GM12874 (cell line): Measurements from ENCODE around the gene DYSF.

ENCODE experiments used
- TF ChIP-seq, protein P1 (sequence below): IDR thresholded peaks from 2 replicates; pipeline ENCODE4 v1.5.1; 2011; ENCODE audit warnings: low read depth, mild to moderate bottlenecking, control low read depth, low read length, moderate library complexity; ENCODE audit not compliant: insufficient read depth

DYSF gene

DNA sequence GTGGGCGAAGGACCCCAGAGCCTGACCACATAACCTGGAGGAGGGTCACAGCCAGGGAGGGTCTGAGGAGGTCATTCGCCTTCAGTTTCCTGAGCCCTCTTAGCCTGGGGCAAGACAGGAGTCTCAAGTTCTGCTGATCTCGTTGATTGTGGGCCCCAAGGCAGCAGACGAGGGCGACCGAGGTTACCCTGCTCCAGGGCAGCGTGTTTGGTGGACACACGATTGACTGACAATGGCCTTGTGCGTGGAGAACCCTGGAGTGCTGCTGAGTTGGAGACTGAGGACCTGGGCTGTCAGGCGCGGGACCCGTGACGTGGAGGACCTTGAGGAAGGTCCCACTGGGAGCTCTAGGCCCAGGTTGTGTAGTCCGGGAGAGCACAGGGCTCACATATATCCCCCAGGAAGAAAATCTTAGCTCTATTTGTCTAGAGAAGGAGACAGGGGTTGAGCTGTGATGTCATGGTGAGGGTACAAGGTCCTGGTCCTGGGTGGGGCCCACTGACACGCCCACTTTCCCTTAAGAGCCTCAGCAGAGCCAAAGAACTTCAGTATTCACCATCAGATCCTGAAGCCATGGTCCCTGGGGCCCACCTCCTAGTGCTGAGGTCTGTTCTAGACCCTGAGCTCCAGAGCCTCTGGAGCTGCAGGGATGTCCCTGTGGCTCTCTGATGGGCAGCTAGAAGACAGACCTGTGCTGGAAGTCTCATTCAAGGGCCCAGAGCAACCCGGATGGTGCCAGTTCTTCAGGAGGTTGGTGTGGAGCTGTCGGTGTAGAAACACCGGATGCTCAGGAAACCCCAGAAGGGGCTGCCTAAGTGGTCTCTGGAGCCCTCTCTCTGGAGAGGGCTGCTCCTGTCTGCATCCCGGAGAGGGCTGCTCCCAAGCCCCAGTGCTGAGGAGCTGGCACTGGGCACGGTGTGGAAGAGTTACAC is 53.1 kb downstream of the DYSF start:
- TF ChIP-seq, protein P1, sequence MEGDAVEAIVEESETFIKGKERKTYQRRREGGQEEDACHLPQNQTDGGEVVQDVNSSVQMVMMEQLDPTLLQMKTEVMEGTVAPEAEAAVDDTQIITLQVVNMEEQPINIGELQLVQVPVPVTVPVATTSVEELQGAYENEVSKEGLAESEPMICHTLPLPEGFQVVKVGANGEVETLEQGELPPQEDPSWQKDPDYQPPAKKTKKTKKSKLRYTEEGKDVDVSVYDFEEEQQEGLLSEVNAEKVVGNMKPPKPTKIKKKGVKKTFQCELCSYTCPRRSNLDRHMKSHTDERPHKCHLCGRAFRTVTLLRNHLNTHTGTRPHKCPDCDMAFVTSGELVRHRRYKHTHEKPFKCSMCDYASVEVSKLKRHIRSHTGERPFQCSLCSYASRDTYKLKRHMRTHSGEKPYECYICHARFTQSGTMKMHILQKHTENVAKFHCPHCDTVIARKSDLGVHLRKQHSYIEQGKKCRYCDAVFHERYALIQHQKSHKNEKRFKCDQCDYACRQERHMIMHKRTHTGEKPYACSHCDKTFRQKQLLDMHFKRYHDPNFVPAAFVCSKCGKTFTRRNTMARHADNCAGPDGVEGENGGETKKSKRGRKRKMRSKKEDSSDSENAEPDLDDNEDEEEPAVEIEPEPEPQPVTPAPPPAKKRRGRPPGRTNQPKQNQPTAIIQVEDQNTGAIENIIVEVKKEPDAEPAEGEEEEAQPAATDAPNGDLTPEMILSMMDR: no peak

- TF ChIP-seq, protein P1: no peak
Observed at GRCh38 chr2:71507476-71507875, 54.1 kb downstream of the DYSF start.

- TF ChIP-seq, protein P1: peak; percentile 84
Observed at GRCh38 chr2:71510196-71510807, 56.9 kb downstream of the DYSF start.

DNA sequence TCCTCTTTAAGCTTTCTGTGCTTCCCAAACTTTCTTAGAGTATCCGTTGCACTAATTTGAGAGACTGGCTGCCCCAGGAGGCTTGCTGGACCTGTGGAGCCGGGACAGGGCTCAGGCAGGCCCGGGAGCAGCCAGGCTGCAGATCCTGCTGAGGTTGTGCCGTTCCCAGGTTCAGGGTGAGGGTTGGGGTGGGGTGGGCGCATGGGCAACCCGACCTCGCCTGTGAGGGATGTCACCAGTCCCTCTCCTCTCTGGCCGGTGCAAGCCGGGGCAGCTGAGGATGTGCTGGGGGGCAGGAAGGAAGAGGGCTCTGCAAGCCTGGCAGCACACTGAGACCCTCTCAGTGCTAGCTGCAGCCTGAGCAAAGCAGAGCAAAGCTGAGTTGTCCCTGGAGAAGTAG is 57.6 kb downstream of the DYSF start:
- TF ChIP-seq, protein P1: no peak

DNA sequence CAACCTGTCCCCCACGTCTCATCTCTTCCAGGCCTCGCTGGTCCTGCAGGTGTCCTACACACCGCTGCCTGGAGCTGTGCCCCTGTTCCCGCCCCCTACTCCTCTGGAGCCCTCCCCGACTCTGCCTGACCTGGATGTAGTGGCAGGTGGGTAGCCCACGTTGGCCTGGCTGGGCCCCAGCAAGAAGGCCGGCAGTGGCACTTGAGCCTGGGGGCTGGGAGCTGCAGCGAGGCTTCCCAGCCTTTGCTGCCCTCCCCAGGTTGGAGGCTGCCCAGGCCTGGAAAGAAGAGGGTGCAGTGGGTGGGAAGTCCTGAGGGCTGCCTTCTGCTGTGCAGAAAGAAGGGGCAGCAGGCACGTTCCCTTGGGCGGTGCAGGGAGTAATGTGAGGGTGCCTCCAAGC is 58.4 kb downstream of the DYSF start:
- TF ChIP-seq, protein P1: no peak

- TF ChIP-seq, protein P1: no peak
Observed at GRCh38 chr2:71512386-71512785, 59.0 kb downstream of the DYSF start.

DNA sequence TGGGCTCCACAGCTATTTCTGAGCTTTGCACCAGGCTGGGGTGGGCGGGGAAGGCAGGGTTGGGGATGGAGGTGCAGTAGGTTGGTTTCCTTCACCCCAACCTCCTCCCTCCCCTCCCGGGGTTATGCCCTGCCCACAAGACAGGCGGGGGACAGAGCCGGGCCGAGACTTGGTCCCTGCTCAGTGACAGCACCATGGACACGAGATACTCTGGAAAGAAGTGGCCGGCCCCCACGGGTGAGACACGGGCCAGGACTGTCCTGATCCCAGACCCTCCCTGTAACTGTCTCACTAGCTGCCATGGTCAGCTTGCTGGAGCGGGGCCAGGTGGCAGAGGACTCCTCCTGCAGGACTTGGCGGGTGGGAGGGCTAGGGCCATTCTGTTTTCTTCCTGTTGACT is 59.7 kb downstream of the DYSF start:
- TF ChIP-seq, protein P1: no peak
